ENCODE results near the gene KLHL24.

- TF ChIP-seq, protein P1, sequence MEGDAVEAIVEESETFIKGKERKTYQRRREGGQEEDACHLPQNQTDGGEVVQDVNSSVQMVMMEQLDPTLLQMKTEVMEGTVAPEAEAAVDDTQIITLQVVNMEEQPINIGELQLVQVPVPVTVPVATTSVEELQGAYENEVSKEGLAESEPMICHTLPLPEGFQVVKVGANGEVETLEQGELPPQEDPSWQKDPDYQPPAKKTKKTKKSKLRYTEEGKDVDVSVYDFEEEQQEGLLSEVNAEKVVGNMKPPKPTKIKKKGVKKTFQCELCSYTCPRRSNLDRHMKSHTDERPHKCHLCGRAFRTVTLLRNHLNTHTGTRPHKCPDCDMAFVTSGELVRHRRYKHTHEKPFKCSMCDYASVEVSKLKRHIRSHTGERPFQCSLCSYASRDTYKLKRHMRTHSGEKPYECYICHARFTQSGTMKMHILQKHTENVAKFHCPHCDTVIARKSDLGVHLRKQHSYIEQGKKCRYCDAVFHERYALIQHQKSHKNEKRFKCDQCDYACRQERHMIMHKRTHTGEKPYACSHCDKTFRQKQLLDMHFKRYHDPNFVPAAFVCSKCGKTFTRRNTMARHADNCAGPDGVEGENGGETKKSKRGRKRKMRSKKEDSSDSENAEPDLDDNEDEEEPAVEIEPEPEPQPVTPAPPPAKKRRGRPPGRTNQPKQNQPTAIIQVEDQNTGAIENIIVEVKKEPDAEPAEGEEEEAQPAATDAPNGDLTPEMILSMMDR (optimal IDR thresholded peaks at IDR 0.05 in 1 of 3, IDR thresholded peaks at IDR 0.05 in 1 of 3, conservative IDR thresholded peaks at IDR 0.05 in 1 of 3; ENCODE audit: extremely low read depth in 1 of 3, insufficient read depth in 2 of 3, low read length in 3 of 3), result no peak
- TF ChIP-seq EZH2 (IDR thresholded peaks at IDR 0.05; ENCODE audit: low read length), result no peak
Measured at GRCh38 chr3:183635107-183635430, 354 bp upstream of the KLHL24 start.
